HG03439 (cell line): ENCODE data around the gene L1CAM.

Experiments
- ATAC-seq: cut with Tn5 transposase; IDR thresholded peaks from one replicate; pipeline ENCODE4 v1.9.1; 2021; ENCODE audit warnings: mild to moderate bottlenecking, moderate library complexity; ENCODE audit not compliant: unreplicated experiment

L1CAM gene

DNA sequence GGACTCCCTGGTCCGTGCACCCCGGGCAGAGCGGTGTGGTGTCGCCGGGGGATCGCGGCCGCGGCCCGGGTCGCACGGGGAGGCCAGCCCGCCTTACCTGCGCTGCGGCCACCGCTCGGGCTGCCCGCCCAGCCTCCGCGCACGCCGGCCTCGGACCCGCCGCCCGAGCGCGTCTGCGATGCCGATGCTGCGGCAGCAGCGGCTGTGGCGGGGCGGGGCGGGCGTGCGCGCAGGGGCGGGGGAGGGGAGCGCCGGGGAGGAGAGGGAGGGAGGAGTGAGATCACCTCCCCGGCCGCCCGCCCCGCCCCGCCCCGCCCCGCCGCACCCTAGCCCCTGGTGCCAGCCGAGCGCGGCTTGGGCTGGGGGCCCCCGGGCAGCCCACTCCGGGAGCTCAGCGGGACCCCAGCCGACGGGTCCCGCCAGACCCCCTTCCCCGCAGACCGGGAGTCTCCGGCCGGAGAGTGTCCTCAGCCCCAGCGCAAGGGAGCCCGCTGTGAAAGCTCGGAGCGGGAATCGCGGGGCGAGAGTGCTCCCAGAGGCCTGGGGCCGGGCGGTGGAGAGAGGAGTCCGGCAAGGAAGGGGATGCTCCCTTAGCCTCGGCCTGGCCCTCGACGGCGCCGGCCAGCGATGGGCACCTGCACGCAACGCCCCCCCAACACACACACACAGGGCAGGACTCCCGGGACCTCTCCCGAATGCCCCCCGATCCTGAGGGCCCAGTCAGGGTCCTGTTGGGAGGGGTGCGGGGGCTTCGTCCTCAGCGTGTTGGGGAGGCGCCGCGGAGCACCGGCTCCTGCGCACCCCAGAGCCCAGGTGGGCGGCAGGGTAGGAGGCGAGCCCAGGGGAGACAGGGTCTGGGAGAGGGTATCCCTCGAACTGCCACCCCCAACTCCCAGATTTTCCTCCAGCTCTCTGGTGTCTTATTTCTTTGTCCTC, at the start of gene L1CAM:
TSS of gene L1CAM (minus strand) at position 206 of the 936 bp plus-strand sequence. CDS start 10,337 bp downstream, outside the sequence.
- no peak for ATAC-seq

DNA sequence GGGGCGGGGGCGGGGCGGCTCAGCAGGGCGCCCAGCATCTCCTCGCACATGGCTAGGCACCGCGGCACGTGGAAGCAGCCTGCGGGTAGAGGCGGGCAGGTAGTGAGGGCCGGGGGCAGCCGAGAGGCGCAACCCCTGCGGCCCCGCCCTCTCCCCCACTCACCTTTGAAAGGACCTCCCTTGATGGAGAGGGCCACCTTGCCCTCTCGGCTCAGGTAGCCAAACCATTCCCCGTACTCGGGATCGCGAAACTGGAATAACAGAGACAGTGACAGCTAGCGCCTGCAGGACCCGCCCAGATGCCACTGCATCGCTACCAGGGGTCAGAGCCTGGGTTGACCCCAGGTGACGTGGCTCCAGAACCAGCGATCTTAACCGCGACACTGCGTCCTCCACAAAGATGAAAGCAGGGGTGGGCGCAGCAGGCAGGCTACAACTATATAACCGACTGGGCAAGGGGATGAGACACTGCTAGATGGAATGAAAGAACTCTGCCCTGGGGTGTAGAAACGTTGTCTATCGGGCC, 49.4 kb upstream of the L1CAM start:
- no peak for ATAC-seq

GRCh38 chrX:153934762-153935325, 48.9 kb upstream of the L1CAM start, which contains the start of gene NAA10:
Gene NAA10 (minus strand): TSS chrX:153935037. CDS start chrX:153934904, 133 bp downstream.
- peak; percentile 71 for ATAC-seq

GRCh38 chrX:153934148-153934761, 48.3 kb upstream of the L1CAM start:
- ATAC-seq = no peak

DNA sequence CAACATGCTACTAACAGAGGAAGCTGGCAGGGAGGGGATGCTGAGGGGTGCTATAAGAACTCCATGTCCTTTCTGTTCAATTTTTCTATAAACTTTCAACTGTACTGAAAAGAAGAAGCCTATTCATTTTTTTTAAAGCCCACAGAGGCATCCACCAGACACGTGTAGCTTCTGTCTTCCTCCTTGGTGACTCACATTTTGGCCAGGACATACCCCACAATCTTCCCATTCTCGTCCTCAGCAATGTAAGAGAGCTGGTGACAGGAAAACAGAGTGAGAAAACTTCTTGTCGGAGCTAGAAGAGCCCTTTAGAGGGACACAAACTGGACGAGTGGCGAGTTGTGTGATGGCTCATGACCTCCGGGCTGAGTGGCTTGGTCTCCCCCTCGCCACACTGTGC, 47.8 kb upstream of the L1CAM start:
- ATAC-seq = no peak

- ATAC-seq = no peak
These were observed 46.4 kb upstream of the L1CAM start for GRCh38 chrX:153932220-153932915.

GRCh38 chrX:153931748-153932147, 45.8 kb upstream of the L1CAM start:
- ATAC-seq = no peak

DNA sequence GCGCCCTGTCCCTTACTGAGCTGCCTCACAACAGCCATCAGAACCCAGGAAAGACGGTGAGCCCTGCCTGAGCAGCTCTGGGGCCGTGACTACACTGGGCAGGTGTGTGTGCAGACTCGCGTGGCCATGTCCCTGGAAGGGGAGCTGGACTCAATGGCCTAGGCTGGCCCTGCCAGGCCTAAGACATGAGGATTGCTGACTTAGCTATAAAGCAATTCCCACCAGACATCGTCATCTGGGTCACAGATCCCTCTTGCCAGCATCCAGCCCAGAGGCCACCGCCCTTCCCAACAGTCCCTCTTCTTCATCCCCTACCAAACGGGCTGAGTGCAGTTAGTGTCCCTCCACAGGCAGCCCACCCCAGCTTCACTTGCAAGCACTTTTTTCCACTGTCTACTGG, 45.2 kb upstream of the L1CAM start:
- no peak for ATAC-seq

GRCh38 chrX:153930011-153930910, 44.3 kb upstream of the L1CAM start:
- ATAC-seq = no peak

DNA sequence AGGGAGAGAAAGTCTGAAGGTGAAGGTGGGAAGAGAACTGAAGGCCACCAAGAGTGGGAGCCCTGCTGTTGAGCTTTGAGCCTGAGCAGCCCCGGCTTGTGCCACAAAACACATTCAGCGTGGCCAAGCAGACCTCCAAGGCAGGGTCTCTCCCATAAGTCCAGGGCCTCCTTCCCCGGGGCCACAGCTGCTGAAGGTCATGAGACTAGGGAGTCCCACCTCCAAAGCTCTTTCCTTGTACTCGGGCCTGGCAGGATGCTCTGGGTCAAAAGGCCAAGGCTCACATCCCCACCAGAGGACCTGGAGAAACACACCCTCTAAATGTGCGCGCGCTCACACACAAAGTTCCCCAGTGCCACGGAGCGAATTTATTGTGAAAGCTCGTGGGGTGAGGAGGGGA, 43.6 kb upstream of the L1CAM start:
- no peak for ATAC-seq

- ATAC-seq = no peak
These were observed 42.9 kb upstream of the L1CAM start for GRCh38 chrX:153928846-153929245.

DNA sequence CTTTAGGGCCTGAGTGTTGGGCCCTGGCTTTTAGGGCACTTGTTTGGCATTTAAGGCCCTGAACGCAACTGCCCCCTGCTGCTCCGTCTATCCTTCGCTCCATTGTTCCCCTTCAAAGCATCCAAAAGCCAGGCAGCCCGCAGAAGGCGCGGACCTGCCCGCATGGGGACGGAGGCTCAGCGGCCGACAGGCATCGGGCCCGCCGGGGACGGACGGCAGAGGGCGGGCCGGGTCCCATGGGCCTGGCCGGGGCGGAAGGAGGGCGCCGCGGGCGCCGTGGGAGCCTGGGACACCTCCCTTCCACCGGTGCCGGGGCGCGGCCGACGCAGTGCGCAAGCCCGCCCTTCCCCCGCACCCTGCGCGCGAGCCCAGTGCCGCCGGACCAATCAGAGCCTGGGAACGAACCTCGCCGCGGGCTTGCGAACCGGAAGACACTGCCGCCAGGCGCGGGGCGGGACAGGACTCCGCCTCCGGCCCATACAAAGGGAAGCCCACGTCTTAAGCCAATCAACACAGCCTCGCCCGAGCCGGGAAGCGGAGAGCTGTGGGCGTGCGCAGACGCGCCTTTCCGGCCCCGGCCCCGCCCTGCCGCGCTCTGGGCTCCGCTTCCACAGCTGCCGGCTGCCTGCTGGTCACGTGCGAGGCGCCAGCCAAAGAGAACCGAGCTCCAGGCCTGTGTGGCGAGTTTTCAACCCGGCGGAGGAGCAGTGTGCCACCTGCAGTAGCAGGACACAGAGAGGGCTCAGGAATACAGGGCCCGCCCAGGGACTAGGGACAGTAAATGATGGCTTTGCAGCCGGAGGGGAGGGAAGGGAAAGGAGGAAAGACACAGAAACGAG, 42.2 kb upstream of the L1CAM start:
- peak; percentile 69 for ATAC-seq

DNA sequence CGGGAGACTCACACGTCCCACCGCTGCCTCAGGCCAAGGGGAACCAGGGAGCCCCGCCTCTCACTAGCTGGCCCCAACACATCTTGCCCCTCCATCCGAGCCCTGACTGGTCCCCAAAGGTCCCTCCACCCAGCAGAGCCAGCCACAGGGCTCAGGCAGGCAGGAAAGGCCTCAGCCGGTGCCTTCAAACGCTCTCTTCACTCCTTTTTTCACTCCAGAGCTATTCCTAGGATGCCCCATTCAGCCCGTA, 41.6 kb upstream of the L1CAM start:
- ATAC-seq = no peak

DNA sequence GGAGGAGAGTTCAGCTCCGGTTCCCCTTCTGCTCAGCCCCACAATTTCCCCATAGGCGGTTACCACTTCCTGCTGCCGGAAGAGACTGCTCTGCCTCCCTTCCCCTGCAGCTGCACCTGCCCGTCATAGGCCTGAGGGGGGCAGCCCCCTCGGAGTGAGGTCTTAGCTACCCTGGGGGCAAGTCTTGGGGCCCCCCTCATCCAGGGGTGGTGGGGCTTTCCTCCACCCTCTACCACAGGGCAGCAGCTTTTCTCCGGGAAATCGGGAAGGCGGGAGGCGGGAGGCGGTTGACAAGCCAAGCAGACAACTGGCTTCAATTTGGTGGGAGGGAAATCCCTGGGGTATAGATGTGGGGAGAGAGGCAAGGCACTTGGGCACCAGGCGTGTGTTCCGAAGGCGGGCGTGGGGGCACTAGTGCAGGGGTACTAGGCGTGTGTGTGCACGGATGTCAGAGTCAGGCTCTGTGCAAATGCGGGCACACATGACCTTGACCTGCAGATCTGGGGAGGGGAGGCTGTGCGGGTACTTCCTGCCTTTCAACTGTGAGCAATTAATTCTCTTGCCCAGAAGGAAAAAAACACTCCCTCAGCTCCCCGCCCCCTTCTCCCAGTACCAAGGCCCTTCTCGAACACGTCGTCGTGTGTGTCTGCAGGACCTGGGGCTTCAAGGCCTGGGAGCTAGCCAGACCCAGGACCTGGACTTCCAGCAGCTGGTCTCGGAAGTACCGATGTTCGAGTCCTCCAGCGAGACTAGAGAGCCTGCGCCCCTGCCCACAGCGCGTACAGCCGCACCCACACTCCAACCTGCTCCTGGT, 41.1 kb upstream of the L1CAM start:
- ATAC-seq = peak; percentile 36

DNA sequence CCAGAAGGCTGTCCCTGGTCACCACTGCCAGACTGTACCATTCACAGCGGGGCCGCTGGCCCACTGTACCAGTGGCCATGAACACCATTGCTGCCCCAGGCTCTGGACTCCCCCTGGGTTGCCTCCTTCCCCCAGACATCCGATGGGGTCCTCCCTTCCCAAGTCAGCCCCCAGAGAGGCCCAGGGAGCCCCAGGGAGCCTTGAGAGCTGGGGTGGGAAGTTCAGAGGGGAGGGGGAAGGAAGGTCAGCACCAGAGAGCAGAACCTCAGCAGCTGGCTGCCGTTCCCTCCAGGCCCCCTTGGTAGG, 40.5 kb upstream of the L1CAM start:
- ATAC-seq = no peak

DNA sequence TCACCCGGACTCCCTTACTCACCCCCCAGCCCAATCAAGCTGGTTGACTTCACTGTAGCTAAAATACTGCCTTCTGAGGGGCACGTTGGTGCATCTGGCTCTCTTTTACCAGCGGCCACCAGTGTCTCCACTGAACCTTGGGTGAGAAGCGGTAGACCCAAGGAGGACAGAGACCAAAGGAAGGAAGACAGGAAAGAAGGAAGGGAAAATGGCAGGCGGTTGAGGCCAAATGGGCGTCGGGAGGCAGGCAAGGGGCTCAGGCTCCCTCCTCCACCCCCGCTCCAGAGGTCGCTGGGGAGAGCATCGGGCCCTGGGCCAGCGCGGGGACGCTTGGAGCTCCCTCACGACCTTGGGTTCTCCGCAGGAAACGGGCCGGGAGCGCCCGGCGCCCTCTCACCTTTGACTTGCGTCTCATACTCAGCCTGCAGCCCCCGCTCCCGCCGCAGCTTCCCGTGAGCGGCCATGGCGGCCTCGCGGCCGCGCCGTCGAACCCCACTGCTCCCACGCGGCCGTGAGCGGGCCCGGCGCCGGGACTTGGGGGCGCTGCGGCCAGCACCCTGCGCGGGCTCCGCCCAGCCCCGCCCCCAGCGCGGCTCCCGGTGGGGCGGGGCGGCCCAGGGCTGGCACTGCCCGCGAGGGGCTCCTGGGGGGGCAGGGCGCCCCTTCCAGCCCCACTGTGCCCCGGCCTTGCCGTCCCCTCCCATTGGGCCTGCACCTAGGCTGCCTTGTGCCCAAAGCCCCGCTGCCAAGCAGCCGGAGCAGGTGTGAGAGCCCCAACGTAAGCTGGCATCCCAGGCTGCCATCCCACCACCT, 40.0 kb upstream of the L1CAM start, which contains the start of gene ARHGAP4:
TSS of gene ARHGAP4 (minus strand) at position 526 of the 813 bp plus-strand sequence. CDS start at position 464, 62 bp downstream.
- no peak for ATAC-seq

DNA sequence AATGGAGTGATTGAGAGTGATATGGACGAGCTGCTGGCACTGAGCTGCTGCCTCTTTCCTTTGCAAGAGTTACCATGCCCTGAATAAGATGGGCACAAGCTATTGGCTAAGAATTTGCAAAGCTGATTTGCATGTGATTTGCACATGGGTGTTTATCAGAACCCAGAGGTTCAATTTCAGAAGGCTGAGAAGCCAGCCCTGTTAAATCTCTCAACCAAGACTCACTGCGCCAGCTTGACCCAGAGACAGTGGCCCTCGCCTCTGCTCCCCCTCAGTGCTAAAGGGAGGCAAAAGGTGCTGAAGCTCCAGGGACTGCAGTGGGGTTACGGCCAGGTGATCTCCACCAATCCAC, 39.4 kb upstream of the L1CAM start:
- ATAC-seq = no peak
